K562 (cell line): ENCODE results near the gene PIK3CB. TPM values are rescaled to one million over a fixed set of nuclear protein-coding genes. Genes with fewer than 3 reads are reported as not detected.
A peak's percentile ranks its signal among the peaks of the same experiment; 100 is the strongest.

Experiments used
- CBX2 ChIP-seq: fragments of 200-600 bp; sonication (generic); IDR thresholded peaks from one replicate; pipeline ENCODE4 v1.6.1; 2012; ENCODE audit warnings: mild to moderate bottlenecking, low read length, inconsistent platforms; ENCODE audit not compliant: insufficient read depth, poor library complexity, severe bottlenecking
- CCAR2 ChIP-seq: fragments of 200-400 bp; formaldehyde crosslinking; IDR thresholded peaks from 2 replicates; pipeline ENCODE4 v1.6.1; 2017; ENCODE audit warnings: mild to moderate bottlenecking, low read depth, low read length
- ILK ChIP-seq: fragments of 450-650 bp; IDR thresholded peaks from 2 replicates; pipeline ENCODE4 v1.6.1; 2016; ENCODE audit warnings: missing genetic modification characterization, low read depth, mild to moderate bottlenecking, missing compliant biosample characterization, moderate library complexity, borderline replicate concordance
- KAT7 ChIP-seq: sonication (generic); formaldehyde crosslinking; IDR thresholded peaks from 2 replicates; pipeline ENCODE4 v1.8.0; 2022; ENCODE audit warnings: missing genetic modification reagents, mild to moderate bottlenecking, borderline replicate concordance
- KAT8 ChIP-seq: fragments of 450-650 bp; IDR thresholded peaks from 2 replicates; pipeline ENCODE4 v1.6.1; 2016; ENCODE audit warnings: low read depth, mild to moderate bottlenecking
- MBD2 ChIP-seq: sonication (generic); IDR thresholded peaks from 2 replicates; pipeline ENCODE4 v1.6.1; 2016; ENCODE audit warnings: low read depth, borderline replicate concordance
- NFE2 ChIP-seq: IDR thresholded peaks from 2 replicates; pipeline ENCODE4 v1.6.1; 2014; ENCODE audit warnings: antibody characterized with exemption, low read depth
- PHTF2 ChIP-seq: fragments of 250-450 bp; sonication (Bioruptor Pico); IDR thresholded peaks from 2 replicates; pipeline ENCODE4 v1.5.0; 2021; ENCODE audit warnings: mild to moderate bottlenecking
- SMAD1 ChIP-seq: fragments of 150-350 bp; IDR thresholded peaks from 2 replicates; pipeline ENCODE4 v1.6.1; 2014; ENCODE audit warnings: low read length, low read depth; ENCODE audit not compliant: partially characterized antibody
- SRSF1 ChIP-seq: fragments of 200-400 bp; formaldehyde crosslinking; IDR thresholded peaks from 2 replicates; pipeline ENCODE4 v1.6.1; 2017; ENCODE audit warnings: mild to moderate bottlenecking, low read depth, low read length, moderate library complexity
- SUPT5H ChIP-seq: fragments of 450-650 bp; IDR thresholded peaks from 2 replicates; pipeline ENCODE4 v1.6.1; 2016
- U2AF1 ChIP-seq: fragments of 200-400 bp; formaldehyde crosslinking; optimal IDR thresholded peaks from 2 replicates; pipeline ENCODE3; 2017; ENCODE audit warnings: mild to moderate bottlenecking, low read depth, low read length, moderate library complexity
- XRCC3 ChIP-seq: fragments of 450-650 bp; IDR thresholded peaks from 2 replicates; pipeline ENCODE4 v1.6.1; 2017; ENCODE audit warnings: mild to moderate bottlenecking, moderate library complexity
- ZBED1 ChIP-seq: IDR thresholded peaks from 2 replicates; pipeline ENCODE4 v1.6.1; 2014
- polyA plus RNA-seq, 8 experiments: library from polyadenylated mRNA; depleted of rRNA in 4 of 8; stranded (reverse) in 5 of 8; unstranded in 3 of 8; fragments of >200 nt; fragmentation: Nextera tagmentation in 2 of 8; fragmentation: Illumina TruSeq in 1 of 8; extraction: Ambion mirVana in 2 of 8; extraction: Trizol in 1 of 8; gene quantifications; 2 replicates each; pipeline versions ENCODE4 v1.2.1 to v1.2.3, GENCODE V29; 2011 to 2014; ENCODE audit warnings: inconsistent platforms in 1 of 8, missing spikeins in 1 of 8
- total RNA-seq, 7 experiments: library from RNA; depleted of rRNA in 6 of 7; stranded (reverse); fragments of >200 nt in 6 of 7; fragmentation: Illumina TruSeq in 2 of 7; extraction: Trizol in 2 of 7; gene quantifications; 2 replicates each; pipeline versions ENCODE4 v1.2.1 to v1.2.3, GENCODE V29; 2011 to 2021; ENCODE audit warnings: low replicate concordance in 1 of 7
- TF ChIP-seq, protein P1 (sequence below): fragments of 250-450 bp; sonication (Bioruptor Pico); IDR thresholded peaks from 2 replicates; pipeline ENCODE4 v1.5.0; 2021; ENCODE audit warnings: mild to moderate bottlenecking, borderline replicate concordance
- TF ChIP-seq, protein P2 (sequence below): fragments of 450-650 bp; IDR thresholded peaks from 2 replicates; pipeline ENCODE4 v1.6.1; 2016; ENCODE audit warnings: low read depth
- TF ChIP-seq, protein P3 (sequence below): fragments of 250-450 bp; sonication (Bioruptor Pico); IDR thresholded peaks from 2 replicates; pipeline ENCODE4 v1.9.0; 2021; ENCODE audit warnings: mild to moderate bottlenecking
- TF ChIP-seq, protein P4 (sequence below): fragments of 450-650 bp; IDR thresholded peaks from 2 replicates; pipeline ENCODE4 v1.6.1; 2017; ENCODE audit warnings: antibody characterized with exemption

Gene PIK3CB
- total and polyA plus RNA-seq, 9 of the 15 experiments (the other 6 are each of a cell fraction or from before 2014, with no cell fraction given), result 15.3 to 62.6 (median 28.3) TPM

DNA sequence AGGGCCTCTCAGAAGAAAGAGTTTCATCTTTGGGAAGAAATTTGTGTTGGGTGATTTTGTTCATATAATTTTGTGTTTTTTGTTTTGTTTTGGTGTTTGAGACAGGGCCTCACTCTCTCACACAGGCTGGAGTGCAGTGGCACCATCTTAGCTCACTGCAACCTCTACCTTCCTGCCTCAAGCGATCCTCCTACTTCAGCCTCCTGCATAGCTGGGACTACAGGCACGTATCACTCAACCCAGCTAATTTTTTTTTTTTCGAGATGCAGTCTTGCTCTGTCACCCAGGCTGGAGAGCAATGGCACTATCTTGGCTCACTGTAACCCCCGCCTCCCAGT is 29.0 kb upstream of the PIK3CB start (continued):
- TF ChIP-seq, protein P1, sequence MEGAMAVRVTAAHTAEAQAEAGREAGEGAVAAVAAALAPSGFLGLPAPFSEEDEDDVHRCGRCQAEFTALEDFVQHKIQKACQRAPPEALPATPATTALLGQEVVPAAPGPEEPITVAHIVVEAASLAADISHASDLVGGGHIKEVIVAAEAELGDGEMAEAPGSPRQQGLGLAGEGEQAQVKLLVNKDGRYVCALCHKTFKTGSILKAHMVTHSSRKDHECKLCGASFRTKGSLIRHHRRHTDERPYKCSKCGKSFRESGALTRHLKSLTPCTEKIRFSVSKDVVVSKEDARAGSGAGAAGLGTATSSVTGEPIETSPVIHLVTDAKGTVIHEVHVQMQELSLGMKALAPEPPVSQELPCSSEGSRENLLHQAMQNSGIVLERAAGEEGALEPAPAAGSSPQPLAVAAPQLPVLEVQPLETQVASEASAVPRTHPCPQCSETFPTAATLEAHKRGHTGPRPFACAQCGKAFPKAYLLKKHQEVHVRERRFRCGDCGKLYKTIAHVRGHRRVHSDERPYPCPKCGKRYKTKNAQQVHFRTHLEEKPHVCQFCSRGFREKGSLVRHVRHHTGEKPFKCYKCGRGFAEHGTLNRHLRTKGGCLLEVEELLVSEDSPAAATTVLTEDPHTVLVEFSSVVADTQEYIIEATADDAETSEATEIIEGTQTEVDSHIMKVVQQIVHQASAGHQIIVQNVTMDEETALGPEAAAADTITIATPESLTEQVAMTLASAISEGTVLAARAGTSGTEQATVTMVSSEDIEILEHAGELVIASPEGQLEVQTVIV (CRISPR knock-in tag), result no peak
- TF ChIP-seq ZBED1, result peak; percentile 76; the same call in 1 of the 2 replicates
- TF ChIP-seq KAT8, result no peak
- TF ChIP-seq SMAD1, result no peak
- no peak for TF ChIP-seq CCAR2
- no peak for TF ChIP-seq SRSF1
- TF ChIP-seq ILK (tag), result no peak
- no peak for TF ChIP-seq PHTF2 (CRISPR knock-in tag)
- no peak for TF ChIP-seq XRCC3
- no peak for TF ChIP-seq U2AF1
- no peak for TF ChIP-seq CBX2
- TF ChIP-seq, protein P2, sequence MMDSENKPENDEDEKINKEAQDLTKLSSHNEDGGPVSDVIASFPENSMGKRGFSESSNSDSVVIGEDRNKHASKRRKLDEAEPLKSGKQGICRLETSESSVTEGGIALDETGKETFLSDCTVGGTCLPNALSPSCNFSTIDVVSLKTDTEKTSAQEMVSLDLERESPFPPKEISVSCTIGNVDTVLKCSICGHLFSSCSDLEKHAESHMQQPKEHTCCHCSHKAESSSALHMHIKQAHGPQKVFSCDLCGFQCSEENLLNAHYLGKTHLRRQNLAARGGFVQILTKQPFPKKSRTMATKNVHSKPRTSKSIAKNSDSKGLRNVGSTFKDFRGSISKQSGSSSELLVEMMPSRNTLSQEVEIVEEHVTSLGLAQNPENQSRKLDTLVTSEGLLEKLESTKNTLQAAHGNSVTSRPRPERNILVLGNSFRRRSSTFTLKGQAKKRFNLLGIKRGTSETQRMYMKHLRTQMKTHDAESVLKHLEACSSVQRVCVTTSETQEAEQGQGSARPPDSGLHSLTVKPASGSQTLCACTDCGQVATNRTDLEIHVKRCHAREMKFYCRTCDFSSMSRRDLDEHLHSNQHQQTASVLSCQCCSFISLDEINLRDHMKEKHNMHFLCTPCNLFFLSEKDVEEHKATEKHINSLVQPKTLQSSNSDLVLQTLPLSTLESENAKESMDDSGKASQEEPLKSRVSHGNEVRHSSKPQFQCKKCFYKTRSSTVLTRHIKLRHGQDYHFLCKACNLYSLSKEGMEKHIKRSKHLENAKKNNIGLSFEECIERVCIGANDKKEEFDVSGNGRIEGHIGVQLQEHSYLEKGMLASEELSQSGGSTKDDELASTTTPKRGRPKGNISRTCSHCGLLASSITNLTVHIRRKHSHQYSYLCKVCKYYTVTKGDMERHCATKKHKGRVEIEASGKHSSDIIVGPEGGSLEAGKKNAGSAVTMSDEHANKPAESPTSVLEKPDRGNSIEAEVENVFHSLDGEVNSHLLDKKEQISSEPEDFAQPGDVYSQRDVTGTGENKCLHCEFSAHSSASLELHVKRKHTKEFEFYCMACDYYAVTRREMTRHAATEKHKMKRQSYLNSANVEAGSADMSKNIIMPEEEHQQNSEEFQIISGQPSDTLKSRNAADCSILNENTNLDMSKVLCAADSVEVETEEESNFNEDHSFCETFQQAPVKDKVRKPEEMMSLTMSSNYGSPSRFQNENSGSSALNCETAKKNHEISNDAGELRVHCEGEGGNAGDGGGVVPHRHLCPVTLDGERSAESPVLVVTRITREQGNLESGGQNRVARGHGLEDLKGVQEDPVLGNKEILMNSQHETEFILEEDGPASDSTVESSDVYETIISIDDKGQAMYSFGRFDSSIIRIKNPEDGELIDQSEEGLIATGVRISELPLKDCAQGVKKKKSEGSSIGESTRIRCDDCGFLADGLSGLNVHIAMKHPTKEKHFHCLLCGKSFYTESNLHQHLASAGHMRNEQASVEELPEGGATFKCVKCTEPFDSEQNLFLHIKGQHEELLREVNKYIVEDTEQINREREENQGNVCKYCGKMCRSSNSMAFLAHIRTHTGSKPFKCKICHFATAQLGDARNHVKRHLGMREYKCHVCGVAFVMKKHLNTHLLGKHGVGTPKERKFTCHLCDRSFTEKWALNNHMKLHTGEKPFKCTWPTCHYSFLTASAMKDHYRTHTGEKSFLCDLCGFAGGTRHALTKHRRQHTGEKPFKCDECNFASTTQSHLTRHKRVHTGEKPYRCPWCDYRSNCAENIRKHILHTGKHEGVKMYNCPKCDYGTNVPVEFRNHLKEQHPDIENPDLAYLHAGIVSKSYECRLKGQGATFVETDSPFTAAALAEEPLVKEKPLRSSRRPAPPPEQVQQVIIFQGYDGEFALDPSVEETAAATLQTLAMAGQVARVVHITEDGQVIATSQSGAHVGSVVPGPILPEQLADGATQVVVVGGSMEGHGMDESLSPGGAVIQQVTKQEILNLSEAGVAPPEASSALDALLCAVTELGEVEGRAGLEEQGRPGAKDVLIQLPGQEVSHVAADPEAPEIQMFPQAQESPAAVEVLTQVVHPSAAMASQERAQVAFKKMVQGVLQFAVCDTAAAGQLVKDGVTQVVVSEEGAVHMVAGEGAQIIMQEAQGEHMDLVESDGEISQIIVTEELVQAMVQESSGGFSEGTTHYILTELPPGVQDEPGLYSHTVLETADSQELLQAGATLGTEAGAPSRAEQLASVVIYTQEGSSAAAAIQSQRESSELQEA, result no peak; the same call in 1 of the 2 replicates
- TF ChIP-seq, protein P3, sequence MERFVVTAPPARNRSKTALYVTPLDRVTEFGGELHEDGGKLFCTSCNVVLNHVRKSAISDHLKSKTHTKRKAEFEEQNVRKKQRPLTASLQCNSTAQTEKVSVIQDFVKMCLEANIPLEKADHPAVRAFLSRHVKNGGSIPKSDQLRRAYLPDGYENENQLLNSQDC (CRISPR knock-in tag), result peak; percentile 72
- 0 out of 2 replicates have a peak, but pooled peaks have one; percentile 12 for TF ChIP-seq KAT7 (CRISPR knock-in tag)
- TF ChIP-seq, protein P4, sequence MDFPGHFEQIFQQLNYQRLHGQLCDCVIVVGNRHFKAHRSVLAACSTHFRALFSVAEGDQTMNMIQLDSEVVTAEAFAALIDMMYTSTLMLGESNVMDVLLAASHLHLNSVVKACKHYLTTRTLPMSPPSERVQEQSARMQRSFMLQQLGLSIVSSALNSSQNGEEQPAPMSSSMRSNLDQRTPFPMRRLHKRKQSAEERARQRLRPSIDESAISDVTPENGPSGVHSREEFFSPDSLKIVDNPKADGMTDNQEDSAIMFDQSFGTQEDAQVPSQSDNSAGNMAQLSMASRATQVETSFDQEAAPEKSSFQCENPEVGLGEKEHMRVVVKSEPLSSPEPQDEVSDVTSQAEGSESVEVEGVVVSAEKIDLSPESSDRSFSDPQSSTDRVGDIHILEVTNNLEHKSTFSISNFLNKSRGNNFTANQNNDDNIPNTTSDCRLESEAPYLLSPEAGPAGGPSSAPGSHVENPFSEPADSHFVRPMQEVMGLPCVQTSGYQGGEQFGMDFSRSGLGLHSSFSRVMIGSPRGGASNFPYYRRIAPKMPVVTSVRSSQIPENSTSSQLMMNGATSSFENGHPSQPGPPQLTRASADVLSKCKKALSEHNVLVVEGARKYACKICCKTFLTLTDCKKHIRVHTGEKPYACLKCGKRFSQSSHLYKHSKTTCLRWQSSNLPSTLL, result no peak
- TF ChIP-seq MBD2, result no peak
- no peak for TF ChIP-seq NFE2
- peak; percentile 57; the same call in 1 of the 2 replicates for TF ChIP-seq SUPT5H
